Peyer's patch (tissue), 4 donors: ENCODE data around the gene PRDX5. TPM values are rescaled to one million over a fixed set of nuclear protein-coding genes. Genes with fewer than 3 reads are reported as not detected.

Experiments used
- DNase-seq, 3 donors: peaks; one replicate each; pipeline ENCODE4 v3.0.0-alpha.2; 2017 to 2019
- H3K27ac ChIP-seq, 4 donors: fragments of 200-600 bp; sonication (generic); one replicate each; pipeline ENCODE4 v1.5.1; 2016 to 2019
- H3K27me3 ChIP-seq, 2 donors: fragments of 200-600 bp; sonication (generic); one replicate each; pipeline ENCODE4 v1.5.1; 2019
- H3K36me3 ChIP-seq, 3 donors: fragments of 200-600 bp; sonication (generic); one replicate each; pipeline ENCODE4 v1.5.1; 2016 to 2019
- H3K4me1 ChIP-seq, 4 donors: fragments of 200-600 bp; sonication (generic); one replicate each; pipeline ENCODE4 v1.5.1; 2016 to 2019
- H3K4me3 ChIP-seq, 4 donors: fragments of 200-600 bp; sonication (generic); 1 replicate in 3 of 4; 2 replicates in 1 of 4; pipeline ENCODE4 v1.5.1; 2016 to 2019; ENCODE audit warnings: mild to moderate bottlenecking in 1 of 4
- H3K9me3 ChIP-seq, 4 donors: fragments of 200-600 bp; sonication (generic); one replicate each; pipeline ENCODE4 v1.5.1; 2016 to 2019; ENCODE audit warnings: mild to moderate bottlenecking in 1 of 4
- POLR2A ChIP-seq, 2 donors: fragments of 450-650 bp; IDR thresholded peaks; one replicate each; pipeline ENCODE4 v1.5.1; 2017; ENCODE audit warnings: antibody characterized with exemption in 2 of 2, mild to moderate bottlenecking in 2 of 2, moderate library complexity in 2 of 2
- total RNA-seq, 4 donors: library from RNA; depleted of rRNA; stranded (reverse); fragments of >200 nt; gene quantifications; one replicate each; pipeline ENCODE4 v1.1.0, GENCODE V29; 2016
- TF ChIP-seq, protein P1 (sequence below), 6 experiments: fragments of 450-650 bp in 4 of 6; fragments of 200-600 bp in 2 of 6; sonication (generic) in 1 of 6; IDR thresholded peaks; one replicate each; pipeline ENCODE4 v1.5.1; 2017 to 2019; ENCODE audit warnings: antibody characterized with exemption in 6 of 6, mild to moderate bottlenecking in 3 of 6, moderate library complexity in 1 of 6

Gene PRDX5
- total RNA-seq, 4 donors from 2014 or later, result 202 to 345 (median 268) TPM

DNA sequence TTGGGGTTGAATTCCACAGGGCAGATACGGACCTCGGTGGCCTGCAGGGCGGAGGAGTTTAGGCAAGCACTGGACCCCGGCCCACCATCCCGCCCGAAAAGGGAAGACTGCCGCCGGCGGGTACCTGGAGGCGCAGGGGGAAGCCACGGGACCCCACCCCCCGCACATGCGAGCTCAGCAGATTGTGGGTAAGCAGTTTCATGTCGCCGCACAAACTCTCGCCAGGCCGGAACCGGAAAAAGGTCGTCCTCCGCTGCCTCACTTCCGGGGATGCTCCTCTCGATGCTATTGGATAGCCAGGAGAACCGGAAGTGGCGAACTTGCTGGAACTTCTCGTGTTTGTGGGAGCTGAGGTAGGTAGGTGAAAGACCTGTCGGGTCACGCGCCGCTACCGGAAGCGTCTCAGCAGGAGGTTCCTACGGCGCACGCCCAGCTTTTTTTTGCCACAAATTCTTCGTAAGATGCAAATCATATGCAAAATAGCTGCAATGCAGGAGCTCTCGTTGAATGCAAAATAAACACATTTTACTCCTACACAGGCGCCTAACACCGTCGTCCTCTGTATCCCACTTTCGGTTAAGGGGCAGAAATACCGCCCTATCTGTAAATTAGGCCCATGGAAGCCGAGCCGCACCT is 478 bp upstream of the PRDX5 start, which contains the start of gene TRMT112:
Gene TRMT112 (minus strand): TSS at position 235 of the 636 bp plus-strand sequence. CDS start 33 bp downstream, at position 202.
- peaks cover 0 to 42% (median 0%) of the 10 kb centered on the region in 3 donors for H3K36me3 ChIP-seq
- peak within 1 kb of the TSS; percentile 60 to 88 (median 74) for H3K4me3 ChIP-seq
- peak; percentile 94 to 99 (median 99) for DNase-seq
- peaks cover 0 to 78% (median 4%) of the 10 kb centered on the region in 4 donors for H3K4me1 ChIP-seq
- peak within 1 kb of the TSS; percentile 94 to 99 (median 96) for H3K27ac ChIP-seq
- no peaks in the 10 kb centered on the region for H3K9me3 ChIP-seq
- H3K27me3 ChIP-seq, result no peaks in the 10 kb centered on the region
- TF ChIP-seq, protein P1, sequence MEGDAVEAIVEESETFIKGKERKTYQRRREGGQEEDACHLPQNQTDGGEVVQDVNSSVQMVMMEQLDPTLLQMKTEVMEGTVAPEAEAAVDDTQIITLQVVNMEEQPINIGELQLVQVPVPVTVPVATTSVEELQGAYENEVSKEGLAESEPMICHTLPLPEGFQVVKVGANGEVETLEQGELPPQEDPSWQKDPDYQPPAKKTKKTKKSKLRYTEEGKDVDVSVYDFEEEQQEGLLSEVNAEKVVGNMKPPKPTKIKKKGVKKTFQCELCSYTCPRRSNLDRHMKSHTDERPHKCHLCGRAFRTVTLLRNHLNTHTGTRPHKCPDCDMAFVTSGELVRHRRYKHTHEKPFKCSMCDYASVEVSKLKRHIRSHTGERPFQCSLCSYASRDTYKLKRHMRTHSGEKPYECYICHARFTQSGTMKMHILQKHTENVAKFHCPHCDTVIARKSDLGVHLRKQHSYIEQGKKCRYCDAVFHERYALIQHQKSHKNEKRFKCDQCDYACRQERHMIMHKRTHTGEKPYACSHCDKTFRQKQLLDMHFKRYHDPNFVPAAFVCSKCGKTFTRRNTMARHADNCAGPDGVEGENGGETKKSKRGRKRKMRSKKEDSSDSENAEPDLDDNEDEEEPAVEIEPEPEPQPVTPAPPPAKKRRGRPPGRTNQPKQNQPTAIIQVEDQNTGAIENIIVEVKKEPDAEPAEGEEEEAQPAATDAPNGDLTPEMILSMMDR (IDR thresholded peaks at IDR 0.05), result no peak
- peak; percentile 65 to 70 for TF ChIP-seq POLR2A (IDR thresholded peaks at IDR 0.05)

DNA sequence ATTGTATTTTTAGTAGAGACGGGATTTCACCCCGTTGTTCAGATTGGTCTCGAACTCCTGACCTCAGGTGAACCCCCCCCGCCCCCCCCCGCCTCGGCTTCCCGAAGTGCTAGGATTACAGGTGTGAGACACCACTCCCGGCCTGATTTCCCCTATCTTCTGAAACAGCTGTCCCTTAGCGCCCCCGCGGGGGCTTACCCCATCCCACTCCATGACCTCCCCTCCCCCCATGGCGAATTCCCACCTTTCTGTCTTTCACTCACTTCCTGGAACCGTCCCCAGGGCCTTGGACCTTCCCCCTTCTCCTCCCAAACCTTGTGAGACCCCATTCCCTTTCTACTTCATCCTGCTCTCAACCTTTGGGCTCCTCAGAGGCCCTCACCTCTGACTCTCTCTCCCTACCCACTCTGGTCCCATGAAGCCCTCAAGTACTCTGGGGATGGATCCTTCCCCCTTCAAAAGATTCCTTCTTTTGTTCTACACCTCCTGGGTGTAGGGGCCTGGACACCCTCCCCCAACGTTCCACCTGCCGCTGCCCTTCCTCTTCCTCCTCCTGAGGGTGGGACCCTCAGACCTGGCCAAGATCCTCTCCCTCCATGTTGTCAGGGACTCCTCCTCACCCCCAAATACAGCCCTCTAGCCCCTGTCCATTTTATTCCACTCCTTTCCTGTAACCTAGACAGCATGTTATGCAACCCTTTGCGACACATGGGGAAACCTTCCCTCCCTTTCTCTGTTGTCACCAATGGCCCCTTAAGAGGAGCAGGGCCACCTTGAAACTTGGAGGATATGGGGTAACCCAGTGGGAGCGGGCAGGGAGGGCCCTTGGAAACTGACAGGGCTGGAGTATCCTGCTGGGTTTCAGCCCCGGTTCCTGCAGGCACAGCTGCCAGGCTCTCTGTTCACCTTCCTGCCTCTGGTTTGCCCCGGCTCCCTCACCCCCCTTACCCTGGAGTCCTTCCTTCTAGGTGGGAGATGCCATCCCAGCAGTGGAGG is 1.1 kb downstream of the PRDX5 start:
- Histone ChIP-seq H3K27me3 (no peaks in the 10 kb centered on the region), H3K9me3 (no peaks in the 10 kb centered on the region), H3K4me3 (peak overlapping the region; percentile 60 to 88 (median 74)), H3K4me1 (peaks cover 0 to 64% (median 4%) of the 10 kb centered on the region in 4 donors), H3K36me3 (peaks cover 0 to 32% (median 0%) of the 10 kb centered on the region in 3 donors), H3K27ac (peak overlapping the region; percentile 94 to 99 (median 96))
- peak in 2 of 3 donors; percentile 50 to 57 for DNase-seq
- TF ChIP-seq, protein P1 (IDR thresholded peaks at IDR 0.05), result no peak
- no peak for TF ChIP-seq POLR2A (IDR thresholded peaks at IDR 0.05)

DNA sequence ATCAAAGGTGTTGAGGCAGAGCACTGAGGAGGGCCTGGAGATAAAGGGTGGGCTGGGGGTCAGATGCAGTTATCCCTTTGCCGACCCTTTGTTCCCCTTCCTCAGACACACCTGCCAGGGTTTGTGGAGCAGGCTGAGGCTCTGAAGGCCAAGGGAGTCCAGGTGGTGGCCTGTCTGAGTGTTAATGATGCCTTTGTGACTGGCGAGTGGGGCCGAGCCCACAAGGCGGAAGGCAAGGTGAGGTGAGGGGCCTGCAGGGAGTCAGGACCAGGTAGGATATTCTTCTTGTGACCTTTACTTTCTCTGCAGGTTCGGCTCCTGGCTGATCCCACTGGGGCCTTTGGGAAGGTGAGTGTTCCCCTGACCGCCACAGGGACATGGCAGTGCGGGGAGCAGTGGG is 2.6 kb downstream of the PRDX5 start:
- Histone ChIP-seq H3K27me3 (no peaks in the 10 kb centered on the region), H3K27ac (peak overlapping the region in 3 of 4 donors; percentile 55 to 96 (median 75)), H3K4me3 (no peak overlapping the region), H3K9me3 (no peaks in the 10 kb centered on the region), H3K4me1 (peaks cover 0 to 50% (median 4%) of the 10 kb centered on the region in 4 donors), H3K36me3 (peaks cover 0 to 17% (median 0%) of the 10 kb centered on the region in 3 donors)
- TF ChIP-seq, protein P1 (IDR thresholded peaks at IDR 0.05), result no peak
- no peak for TF ChIP-seq POLR2A (IDR thresholded peaks at IDR 0.05)
- peak in 1 of 3 donors; percentile 45 for DNase-seq

DNA sequence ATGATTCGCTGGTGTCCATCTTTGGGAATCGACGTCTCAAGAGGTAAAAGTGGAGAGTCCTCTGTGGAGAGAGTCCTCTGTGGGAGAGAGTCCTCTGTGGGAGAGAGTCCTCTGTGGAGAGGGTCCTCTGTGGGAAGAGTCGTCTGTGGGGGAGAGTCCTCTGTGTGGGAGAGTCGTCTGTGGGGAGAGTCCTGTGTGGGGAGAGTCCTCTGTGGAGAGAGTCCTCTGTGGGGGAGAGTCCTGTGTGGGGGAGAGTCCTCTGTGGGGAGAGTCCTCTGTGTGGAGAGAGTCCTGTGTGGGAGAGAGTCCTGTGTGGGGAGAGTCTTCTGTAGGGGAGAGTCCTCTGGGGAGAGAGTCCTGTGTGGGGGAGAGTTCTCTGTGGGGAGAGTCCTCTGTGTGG is 3.1 kb downstream of the PRDX5 start:
- H3K4me1 ChIP-seq, result peaks cover 0 to 47% (median 4%) of the 10 kb centered on the region in 4 donors
- peak overlapping the region in 3 of 4 donors; percentile 55 to 96 (median 75) for H3K27ac ChIP-seq
- H3K27me3 ChIP-seq, result no peaks in the 10 kb centered on the region
- TF ChIP-seq POLR2A (IDR thresholded peaks at IDR 0.05), result no peak
- TF ChIP-seq, protein P1 (IDR thresholded peaks at IDR 0.05), result no peak
- no peaks in the 10 kb centered on the region for H3K9me3 ChIP-seq
- no peak for DNase-seq
- H3K36me3 ChIP-seq, result peaks cover 0 to 12% (median 0%) of the 10 kb centered on the region in 3 donors
- no peak overlapping the region for H3K4me3 ChIP-seq

DNA sequence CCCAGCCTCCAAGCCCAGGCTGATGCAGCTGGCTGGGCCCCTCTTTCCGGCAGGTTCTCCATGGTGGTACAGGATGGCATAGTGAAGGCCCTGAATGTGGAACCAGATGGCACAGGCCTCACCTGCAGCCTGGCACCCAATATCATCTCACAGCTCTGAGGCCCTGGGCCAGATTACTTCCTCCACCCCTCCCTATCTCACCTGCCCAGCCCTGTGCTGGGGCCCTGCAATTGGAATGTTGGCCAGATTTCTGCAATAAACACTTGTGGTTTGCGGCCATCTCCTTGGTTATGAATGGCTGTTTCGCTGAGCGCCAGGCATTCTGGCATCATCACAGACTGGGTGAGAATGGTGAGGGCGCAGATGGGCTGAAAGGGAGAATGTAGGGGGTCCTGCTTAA is 3.6 kb downstream of the PRDX5 start:
- peak; percentile 52 to 69 for TF ChIP-seq POLR2A (IDR thresholded peaks at IDR 0.05)
- TF ChIP-seq, protein P1 (IDR thresholded peaks at IDR 0.05), result no peak
- Histone ChIP-seq H3K27me3 (no peaks in the 10 kb centered on the region), H3K36me3 (peaks cover 0 to 8% (median 0%) of the 10 kb centered on the region in 3 donors), H3K9me3 (no peaks in the 10 kb centered on the region), H3K4me1 (peaks cover 0 to 42% (median 4%) of the 10 kb centered on the region in 4 donors), H3K27ac (peak overlapping the region in 3 of 4 donors; percentile 55 to 96 (median 75)), H3K4me3 (no peak overlapping the region)
- DNase-seq, result peak in 2 of 3 donors; percentile 74 to 75
